GM18861 (cell line): ENCODE results near the gene LGALS7.

Experiments used
- ATAC-seq: cut with Tn5 transposase; IDR thresholded peaks from one replicate; pipeline ENCODE4 v1.9.1; 2021; ENCODE audit not compliant: unreplicated experiment

Gene LGALS7

DNA sequence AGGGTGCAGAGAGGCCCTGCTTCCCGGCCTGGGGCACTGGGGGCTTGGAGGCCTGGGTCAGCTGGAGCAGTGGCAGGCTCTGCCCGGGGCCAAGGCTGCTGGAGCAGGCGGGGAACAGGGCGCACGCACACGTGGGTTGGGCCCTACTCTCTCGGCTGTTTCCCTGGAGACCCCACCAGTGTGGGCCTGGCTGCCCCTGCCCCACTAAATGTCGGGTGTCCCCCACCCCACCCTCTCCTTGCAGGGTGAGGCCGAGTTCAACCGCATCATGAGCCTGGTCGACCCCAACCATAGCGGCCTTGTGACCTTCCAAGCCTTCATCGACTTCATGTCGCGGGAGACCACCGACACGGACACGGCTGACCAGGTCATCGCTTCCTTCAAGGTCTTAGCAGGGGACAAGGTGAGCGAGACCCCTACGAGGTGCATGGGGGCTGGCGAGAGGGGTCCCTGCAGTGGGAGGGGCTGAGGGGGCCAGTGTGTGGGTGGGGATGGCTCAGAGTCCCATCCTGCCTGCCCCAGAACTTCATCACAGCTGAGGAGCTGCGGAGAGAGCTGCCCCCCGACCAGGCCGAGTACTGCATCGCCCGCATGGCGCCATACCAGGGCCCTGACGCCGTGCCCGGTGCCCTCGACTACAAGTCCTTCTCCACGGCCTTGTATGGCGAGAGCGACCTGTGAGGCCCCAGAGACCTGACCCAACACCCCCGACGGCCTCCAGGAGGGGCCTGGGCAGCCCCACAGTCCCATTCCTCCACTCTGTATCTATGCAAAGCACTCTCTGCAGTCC, 44.4 kb downstream of the LGALS7 start:
- no peak for ATAC-seq

DNA sequence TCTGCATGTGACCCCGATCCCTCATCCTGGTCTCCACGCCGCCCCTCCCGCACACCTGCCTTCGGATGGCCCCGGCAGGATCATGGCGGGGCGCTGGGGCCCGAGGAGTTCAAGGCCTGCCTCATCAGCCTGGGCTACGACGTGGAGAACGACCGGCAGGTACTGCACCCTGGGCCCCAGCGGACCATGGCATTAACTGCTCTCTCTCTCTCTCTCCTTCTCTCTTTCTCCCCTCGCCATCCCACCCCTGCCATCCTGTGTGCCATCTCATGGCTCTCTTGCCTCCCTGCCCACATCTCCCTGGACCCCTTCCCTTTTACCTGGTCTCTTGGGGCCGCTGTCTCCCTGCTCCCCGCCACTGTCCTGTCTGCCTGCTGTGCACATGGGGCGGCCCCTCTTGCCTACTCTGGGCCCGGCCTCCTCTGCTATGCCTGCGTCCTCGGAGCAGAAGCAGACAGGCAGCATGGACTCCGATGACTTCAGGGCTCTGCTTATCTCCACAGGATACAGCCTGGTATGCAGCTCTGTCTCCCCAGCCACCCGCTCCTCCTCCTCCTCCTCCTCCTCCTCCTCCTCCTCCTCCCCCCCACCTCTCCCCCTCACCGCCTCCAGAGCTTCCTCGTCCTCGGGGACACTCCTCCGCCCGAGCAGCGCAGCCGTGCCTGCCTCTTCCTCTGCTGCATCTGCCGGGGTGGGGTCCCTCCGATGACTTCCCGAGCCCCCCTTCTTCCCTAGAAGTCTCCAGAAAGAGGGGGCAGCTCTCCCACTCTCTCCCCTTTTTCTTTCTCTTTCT, 45.3 kb downstream of the LGALS7 start:
- no peak for ATAC-seq

DNA sequence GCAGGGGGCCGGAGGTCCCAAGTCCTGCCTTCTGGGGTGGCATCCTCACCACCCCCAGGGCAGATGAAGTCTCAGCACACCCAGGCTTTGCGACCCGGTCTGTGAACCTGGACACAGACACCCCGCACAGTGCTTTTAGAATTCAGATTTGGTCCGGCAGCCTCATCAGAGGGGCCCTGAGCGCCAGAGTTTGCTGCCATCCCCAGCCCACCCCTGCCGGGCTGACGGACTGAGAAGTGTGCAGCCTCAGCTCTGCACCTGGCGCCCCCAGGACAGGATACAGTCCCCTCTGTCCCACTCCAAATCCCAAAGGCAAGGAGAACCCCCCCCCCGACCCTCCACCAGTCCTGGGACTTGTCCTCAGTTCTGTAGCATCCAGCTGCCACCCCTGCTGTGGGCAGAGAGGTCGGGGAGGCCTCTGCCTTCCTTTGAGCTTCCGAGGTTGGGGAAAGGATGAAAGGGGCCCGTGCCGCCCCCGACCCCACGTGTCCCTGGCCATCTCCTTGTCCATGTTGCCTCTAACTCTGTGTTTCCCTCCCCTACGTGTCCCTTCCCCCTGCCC, 45.9 kb downstream of the LGALS7 start:
- no peak for ATAC-seq

DNA sequence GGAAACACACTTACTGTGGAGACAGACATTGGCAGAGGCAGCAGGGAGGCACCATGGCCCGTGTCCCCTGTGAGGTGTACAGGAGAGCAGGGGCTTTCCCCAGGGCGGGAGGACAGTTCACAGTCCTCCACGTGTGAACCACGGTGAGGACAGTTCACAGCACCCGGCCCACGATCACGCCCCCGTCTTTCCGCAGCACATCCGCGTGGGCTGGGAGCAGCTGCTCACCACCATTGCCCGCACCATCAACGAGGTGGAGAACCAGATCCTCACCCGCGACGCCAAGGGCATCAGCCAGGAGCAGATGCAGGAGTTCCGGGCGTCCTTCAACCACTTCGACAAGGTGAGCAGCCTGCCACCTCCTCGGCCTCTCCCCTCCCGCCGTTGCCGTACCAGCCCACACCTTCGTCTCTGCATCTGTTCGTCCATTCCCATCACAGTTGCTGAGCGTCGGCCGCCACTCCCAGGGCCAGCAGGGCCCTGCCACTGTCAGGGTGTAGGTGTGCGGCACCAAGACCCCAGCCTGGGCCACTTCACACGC, 46.5 kb downstream of the LGALS7 start:
- no peak for ATAC-seq

DNA sequence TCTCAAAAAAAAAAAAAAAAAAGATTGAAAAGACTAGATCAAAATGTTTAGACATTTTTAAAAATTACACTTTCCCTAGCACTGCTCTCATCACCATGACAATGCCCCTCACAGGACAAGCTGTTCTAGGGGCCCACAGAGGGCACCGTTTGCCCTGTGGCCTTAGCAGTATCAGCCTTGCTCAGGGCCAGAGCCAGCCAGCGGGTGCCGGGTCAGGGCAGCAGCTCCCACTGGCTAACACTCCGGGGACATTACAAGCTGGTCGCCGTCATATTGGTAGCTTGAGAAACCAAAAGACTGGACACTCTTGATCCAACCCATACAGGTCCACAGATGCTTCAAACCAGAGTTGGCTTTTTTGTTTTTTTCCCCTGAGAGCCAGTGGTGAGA, 47.0 kb downstream of the LGALS7 start:
- ATAC-seq: no peak

DNA sequence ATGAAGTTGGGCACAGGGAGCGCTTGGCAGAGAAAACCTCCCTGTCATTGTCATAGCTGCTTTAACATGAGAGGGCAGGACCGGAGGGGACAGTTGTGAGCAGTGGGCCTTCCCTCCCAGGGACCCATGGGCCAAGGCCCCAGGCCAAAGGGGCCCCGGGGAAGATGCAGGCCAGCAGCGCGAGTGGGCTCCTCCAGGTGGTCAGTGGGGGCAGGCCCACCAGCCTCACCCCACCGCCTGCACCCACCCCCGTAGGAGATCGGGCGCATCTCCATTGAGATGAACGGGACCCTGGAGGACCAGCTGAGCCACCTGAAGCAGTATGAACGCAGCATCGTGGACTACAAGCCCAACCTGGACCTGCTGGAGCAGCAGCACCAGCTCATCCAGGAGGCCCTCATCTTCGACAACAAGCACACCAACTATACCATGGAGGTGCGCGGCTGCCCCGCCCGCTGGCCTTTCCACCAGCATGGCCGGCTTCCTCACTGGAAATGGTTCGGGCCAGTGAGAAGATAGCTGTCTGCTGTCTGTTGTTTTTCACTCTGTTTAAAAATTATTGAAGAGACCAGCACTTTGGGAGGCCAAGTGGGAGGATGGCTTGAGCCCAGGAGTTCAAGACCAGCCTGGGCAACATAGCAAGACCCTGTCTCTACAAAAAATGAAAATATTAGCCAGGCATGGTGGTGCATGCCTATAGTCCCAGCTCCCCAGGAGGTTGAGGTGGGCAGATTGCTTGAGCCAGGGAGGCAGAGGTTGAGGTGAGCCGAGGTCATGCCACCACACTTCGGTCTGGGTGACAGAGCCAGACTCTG, 47.6 kb downstream of the LGALS7 start:
- no peak for ATAC-seq

DNA sequence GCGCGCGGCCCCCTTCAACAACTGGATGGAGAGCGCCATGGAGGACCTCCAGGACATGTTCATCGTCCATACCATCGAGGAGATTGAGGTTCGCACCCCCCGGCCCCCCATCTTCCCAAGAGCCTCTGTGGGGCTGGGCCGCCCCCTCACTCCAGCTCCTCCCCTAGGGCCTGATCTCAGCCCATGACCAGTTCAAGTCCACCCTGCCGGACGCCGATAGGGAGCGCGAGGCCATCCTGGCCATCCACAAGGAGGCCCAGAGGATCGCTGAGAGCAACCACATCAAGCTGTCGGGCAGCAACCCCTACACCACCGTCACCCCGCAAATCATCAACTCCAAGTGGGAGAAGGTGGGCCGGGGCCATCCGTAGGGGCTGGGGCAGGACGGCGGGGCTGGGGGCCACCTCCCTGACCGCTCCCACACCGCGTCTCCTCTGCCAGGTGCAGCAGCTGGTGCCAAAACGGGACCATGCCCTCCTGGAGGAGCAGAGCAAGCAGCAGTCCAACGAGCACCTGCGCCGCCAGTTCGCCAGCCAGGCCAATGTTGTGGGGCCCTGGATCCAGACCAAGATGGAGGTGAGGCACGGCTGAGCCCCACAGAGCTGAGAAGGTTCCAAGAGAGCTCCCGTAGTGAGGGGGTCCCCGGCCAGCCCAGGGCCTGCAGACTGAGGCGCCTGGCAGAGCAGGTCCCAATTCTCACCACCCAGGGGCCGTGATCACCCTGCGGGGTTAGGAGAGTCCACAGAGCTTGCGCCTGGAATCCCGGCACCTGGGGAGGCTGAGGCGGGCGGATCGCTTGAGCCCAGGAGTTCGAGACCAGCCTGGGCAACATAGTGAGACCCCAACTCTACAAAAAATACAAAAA, 49.1 kb downstream of the LGALS7 start:
- no peak for ATAC-seq

DNA sequence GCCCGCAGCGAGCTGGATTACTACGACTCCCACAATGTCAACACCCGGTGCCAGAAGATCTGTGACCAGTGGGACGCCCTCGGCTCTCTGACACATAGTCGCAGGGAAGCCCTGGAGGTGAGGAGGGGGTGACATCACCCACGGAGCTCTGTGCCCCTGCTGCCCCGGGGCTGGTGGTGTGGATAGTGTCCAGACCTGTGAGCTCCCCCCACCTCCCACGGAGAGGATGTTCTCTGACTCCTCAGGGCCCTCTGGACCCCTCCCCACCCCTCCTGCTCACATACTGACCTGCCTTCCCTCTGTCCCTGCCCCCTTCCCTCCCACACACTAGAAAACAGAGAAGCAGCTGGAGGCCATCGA, 49.7 kb downstream of the LGALS7 start:
- no peak for ATAC-seq

DNA sequence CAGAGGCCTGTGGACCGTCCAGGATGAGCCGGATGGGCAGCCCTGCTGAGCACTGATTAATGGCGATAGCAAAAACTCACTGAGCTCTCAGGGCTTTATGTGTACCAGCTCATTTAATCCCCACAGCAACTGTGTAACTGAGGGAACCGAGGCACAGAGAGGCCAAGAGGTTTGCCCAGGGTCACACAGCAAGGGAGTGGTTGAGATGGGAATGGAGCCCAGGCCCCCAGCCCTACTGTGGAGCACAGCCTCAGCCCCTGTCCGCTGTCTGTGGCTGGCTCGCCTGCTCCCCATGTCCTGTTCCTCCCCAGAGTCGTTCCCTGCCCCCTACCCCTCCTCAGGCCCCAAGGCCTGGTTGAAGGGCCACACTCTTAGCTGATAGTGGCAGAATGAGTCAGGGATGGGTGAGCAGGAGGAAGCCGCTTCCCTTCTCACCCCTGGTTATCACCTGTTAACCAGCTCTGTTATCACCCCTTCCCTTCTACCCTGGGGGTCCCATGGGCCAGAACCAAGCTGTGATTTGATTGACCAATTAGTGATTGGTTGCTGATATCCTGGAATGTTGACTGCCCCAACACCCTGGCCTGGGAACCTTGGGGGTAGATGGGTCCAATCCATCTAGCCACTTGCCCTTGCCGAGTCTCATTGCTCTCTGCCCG, 50.2 kb downstream of the LGALS7 start:
- no peak for ATAC-seq

DNA sequence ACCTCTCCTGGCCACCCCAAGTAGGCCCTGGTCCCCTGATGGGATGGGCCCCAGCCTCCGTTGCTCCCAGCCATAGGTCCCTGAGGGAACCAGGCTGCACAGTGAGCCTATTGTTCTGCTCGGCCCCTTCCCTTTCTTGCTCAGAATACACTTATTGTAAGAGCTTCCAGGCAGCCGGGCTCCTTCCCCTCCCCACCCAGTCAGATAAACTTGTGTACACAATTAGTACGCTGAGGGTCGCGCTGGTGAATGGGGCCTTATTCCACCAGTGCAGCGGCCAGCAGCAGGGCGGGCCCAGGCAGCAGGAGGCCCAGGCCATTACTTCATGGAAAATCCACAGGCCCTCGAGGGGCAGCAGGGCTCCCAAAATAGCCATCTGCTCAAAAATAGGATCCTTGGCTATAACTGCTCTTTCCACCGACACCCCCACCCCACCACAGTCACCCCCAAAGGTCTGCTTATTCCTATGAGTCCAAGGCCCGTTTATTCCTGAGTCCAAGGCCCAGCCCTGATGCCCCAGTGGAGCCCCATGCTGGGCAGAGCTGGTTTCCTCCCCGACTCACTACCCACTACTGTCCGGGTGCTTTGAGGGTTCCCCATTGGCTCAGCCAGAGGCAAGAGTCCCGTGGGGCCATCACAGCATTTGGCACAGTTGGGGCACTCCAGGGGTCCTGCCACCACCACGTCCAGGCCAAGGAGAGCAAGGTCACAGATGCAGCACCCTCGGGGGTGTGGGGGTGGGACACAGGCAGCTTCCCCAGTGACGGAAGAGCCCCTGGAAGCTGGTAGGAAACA, 51.1 kb downstream of the LGALS7 start:
- ATAC-seq: no peak

DNA sequence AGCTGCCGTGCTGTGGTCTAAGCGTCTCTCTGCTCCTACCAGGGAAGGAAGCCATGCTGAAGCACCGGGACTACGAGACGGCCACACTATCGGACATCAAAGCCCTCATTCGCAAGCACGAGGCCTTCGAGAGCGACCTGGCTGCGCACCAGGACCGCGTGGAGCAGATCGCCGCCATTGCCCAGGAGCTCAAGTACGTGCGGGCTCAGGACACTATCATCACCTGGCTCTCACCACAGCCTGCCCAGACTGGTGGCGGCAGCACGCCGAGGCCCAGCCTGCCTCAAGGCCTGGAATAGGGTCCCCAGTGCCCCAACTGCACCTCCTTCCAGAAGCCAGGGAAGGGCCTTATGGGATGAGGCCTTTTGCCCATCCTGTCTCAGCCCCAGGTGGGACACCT, 51.8 kb downstream of the LGALS7 start:
- ATAC-seq: no peak
